ENCODE measurements around the gene IPCEF1.

The IPCEF1 gene

GRCh38 chr6:154156135-154156896, 200.3 kb downstream of the IPCEF1 start:
- peak; percentile 72 for DNase-seq

GRCh38 chr6:154154389-154154967, 202.1 kb downstream of the IPCEF1 start:
- DNase-seq, result peak; percentile 74

- no peak for DNase-seq
Observed at GRCh38 chr6:154143753-154144152, 212.8 kb downstream of the IPCEF1 start.

DNA sequence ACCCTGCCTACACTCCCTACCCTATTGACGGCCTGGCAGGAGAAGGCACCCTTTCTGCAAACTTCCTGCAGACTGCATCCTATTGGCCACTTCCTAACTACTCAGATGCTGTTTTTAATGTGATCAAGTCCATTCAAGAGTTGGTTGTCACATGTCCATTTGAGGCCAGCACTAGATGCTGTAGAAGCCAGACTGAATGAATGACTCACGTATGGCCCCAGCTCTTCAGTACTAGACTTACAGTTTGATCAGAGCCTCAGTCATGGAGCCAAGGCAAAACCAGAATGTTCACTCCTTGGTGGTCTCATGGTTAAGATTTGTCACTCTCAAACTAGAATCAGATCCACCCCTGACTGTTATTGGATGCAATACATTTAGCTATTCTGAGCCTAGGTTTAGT, 215.9 kb downstream of the IPCEF1 start:
- DNase-seq, result no peak

- no peak for DNase-seq
Observed at GRCh38 chr6:154139892-154140291, 216.7 kb downstream of the IPCEF1 start.

GRCh38 chr6:154138793-154139192, 217.8 kb downstream of the IPCEF1 start:
- no peak for DNase-seq

DNA sequence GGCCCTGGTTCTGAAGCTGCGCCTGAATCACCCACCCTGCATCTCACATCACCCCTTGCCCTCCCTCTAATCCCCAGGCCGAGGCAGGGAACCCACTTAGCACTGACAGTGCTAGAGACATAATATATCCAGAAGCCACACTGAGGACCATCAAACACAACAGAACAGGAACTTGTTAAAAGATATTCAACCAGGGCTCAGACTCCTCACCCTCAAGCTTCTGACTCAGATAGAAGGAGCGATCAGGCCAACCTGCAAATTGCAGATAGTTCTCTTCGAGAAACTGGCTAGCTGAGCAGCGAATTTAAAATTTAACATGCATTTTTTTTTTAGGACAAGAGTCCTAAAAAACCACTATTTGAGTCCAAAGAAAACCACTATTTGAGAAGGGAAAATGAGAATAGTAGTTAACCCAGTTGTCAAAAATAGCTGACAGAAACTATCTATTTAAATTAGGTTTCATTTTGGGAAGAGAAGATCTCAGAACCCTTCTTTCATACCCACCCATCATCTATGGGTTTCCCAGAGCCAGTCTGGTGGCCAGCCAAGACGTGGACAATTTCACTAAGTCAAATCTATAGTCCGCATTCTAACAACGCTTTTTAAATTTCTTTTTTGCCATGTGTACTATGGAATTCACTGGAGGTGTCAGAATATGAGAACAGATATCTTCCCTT, 222.0 kb downstream of the IPCEF1 start:
- DNase-seq, result no peak

GRCh38 chr6:154127657-154128056, 228.9 kb downstream of the IPCEF1 start:
- no peak for DNase-seq

DNA sequence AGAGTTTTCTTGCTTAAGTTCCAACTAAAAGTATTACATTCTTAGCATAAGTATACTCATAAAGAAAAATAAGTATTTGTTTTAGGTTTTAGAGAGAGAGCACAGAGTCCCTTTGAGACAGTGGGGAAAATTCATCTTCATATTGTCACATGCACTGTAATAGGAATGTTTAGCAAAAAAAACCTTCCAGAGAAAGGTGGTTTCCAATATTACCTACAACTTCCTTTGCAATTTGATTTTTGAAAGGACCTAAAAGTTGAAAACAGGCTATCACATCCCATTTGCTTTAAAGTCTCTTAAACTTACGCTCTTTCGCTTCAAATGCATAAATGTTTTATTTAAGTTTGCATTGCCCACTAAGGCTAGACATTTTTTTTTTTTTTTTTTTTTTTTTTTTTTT, 231.2 kb downstream of the IPCEF1 start:
- no peak for DNase-seq

DNA sequence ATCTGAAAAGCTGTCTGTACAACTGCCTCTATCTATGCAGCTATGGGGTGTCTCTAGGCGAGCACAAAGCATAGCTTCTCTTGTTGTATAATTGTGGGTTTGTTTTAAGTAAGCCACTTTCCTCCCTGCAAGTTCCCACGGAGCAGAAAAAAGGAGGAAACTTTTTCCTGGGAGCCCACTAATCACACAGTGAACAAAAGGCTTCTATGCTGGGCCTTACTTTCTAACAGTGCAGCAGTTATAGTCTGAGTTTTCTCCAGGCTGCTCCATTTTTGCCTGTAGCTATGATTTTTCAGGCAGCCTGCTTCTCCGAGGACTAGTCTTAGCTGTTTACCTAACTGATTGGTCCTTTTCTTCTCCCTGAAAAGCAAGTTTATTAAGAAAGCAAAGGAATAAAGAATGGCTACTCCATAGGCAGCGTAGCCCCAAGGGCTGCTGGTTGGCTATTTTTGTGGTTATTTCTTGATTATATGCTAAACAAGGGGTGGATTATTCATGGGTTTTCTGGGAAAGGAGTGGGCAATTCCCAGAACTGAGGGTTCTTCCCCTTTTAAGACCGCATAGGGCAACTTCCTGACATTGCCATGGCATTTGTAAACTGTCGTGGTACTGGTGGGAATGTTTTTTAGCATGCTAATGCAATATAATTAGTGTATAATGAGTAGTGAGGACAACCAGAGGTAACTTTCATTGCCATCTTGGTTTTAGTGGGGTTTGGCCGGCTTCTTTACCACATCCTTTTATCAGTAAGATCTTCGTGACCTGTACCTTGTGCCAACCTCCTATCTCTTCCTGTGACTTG, 233.2 kb downstream of the IPCEF1 start:
- no peak for DNase-seq

DNA sequence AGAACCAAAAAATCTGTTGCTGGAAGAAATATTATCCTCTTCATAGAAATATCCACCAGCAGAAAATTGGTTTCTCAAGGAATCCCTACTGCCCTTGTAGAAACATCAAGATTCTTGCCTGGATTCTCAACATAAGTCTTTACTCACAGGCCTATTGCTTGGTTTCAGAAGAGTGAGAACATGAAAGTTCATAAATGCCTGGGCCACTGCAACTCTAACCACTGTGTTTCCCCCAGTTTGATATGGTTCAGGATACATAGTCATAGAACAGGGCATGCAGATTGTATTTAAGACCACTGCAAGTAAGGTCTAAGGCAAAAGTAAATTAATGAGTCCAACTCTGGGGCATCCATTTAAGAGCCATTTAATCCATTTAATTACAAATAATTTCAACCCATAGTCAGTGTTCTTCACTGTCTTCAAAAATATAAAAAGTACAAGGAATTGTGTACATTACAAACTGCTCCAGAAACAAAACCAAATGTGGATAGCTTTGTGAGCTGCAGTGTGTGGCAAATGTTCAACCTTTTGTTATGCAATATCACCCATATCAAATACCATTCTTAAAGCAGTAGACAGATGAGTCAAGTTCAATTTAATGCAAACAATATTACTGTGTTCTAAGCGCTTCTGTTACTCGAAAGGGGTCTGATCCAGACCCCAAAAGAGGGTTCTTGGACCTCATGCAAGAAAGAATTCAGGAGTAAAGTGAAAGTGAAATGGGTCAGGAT, 234.2 kb downstream of the IPCEF1 start:
- no peak for DNase-seq

DNA sequence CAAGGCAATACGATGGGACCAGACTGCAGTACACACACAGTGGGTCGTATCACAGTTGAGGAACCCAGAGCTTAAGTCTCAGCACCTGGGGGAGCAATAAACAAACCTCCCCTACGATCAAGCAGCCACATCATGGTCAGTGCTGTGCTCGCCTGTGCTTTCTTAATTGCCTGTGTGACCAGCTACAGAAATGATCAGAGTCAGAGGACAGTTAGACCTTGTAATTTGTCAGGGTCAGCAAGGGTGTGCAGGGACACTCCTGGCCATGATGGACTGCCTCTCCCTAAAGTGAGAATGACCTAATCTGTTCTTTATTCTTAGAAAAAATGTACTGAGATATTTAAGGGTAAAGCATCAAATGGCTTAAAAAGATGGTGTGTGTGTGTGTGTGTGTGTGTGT, 239.1 kb downstream of the IPCEF1 start:
- no peak for DNase-seq

GRCh38 chr6:154113392-154113791, 243.2 kb downstream of the IPCEF1 start:
- DNase-seq, result no peak

- no peak for DNase-seq
Observed at GRCh38 chr6:154112181-154112809, 244.3 kb downstream of the IPCEF1 start.

- DNase-seq, result no peak
Observed at GRCh38 chr6:154111025-154111424, 245.6 kb downstream of the IPCEF1 start.

GRCh38 chr6:154106251-154106650, 250.4 kb downstream of the IPCEF1 start:
- no peak for DNase-seq

Measured in CD4-positive, alpha-beta T cell treated with Interleukin-12 subunit alpha and Interleukin-12 subunit beta, for 1 hour (primary cell).